GM12878 (cell line): ENCODE measurements around the gene FBXL2. TPM values are rescaled to one million over a fixed set of nuclear protein-coding genes. Genes with fewer than 3 reads are reported as not detected.

Experiments
- ATAC-seq: fragments of 200-7000 bp; cut with Tn5 transposase; 3 replicates; pipeline ENCODE4 v1.9.1; 2020; ENCODE audit warnings: mild to moderate bottlenecking, moderate library complexity
- BruUV-seq: library from RNA; stranded (reverse); fragments of 400-500 nt; replicated peaks from 2 replicates; lab custom pipeline; 2021; lab: Mats Ljungman, UMichigan
- CTCF ChIA-PET: fragments of 300-600 bp; sonication (Branson Sonifier 250); formaldehyde crosslinking; extraction: SDS; loops from one replicate; lab custom pipeline; 2021; ENCODE audit warnings: inconsistent platforms; lab: Yijun Ruan, JAX
- POLR2A ChIA-PET: fragments of 350-600 bp; formaldehyde crosslinking; extraction: SDS; loops from one replicate; lab custom pipeline; 2021; ENCODE audit warnings: inconsistent platforms; lab: Charles Lee
- RAD21 ChIA-PET: fragments of 300-600 bp; sonication (Branson Sonifier 250); formaldehyde crosslinking; loops from one replicate; lab custom pipeline; 2023; ENCODE audit warnings: antibody characterized with exemption; ENCODE audit not compliant: unreplicated experiment; lab: Charles Lee
- SMC1A ChIA-PET: fragments of 300-600 bp; sonication (Branson Sonifier 250); formaldehyde crosslinking; loops from one replicate; lab custom pipeline; 2023; ENCODE audit not compliant: unreplicated experiment, uncharacterized antibody; lab: Charles Lee
- DNase-seq: peaks from one replicate; pipeline ENCODE4 v3.0.0-alpha.2; 2011; ENCODE audit warnings: low read depth, low spot score
- FAIRE-seq: peaks from 3 replicates; lab custom pipeline; 2011; peaks lifted over from hg19 to GRCh38; lab: Jason Lieb, UNC
- H2AFZ ChIP-seq: 2 replicates; pipeline ENCODE4 v1.6.0; 2011; ENCODE audit warnings: low read depth, low read length, control low read depth; ENCODE audit not compliant: control insufficient read depth
- H3K27ac ChIP-seq: 2 replicates; pipeline ENCODE4 v1.5.1; 2011; ENCODE audit warnings: control low read depth; ENCODE audit not compliant: control insufficient read depth, insufficient read depth
- H3K27me3 ChIP-seq, 2 experiments: replicated peaks in 1 of 2; 2 replicates each; pipeline versions ENCODE4 v1.6.0 to v1.6.1; 2011; ENCODE audit warnings: low read length in 1 of 2; ENCODE audit not compliant: control insufficient read depth in 2 of 2, insufficient read depth in 2 of 2
- H3K36me3 ChIP-seq, 2 experiments: 2 replicates each; pipeline ENCODE4 v1.5.1; 2011; ENCODE audit warnings: low read length in 1 of 2; ENCODE audit not compliant: control insufficient read depth in 2 of 2, insufficient read depth in 2 of 2
- H3K4me1 ChIP-seq: 2 replicates; pipeline ENCODE4 v1.6.1; 2011; ENCODE audit warnings: mild to moderate bottlenecking, low read length, moderate library complexity, mixed read lengths; ENCODE audit not compliant: control insufficient read depth, insufficient read depth
- H3K4me2 ChIP-seq: 2 replicates; pipeline ENCODE4 v1.6.0; 2011; ENCODE audit warnings: control low read depth; ENCODE audit not compliant: control insufficient read depth, insufficient read depth
- H3K4me3 ChIP-seq: fragments of 200-600 bp; sonication (generic); 2 replicates; pipeline ENCODE4 v1.5.1; 2016
- H3K79me2 ChIP-seq: 2 replicates; pipeline ENCODE4 v1.6.0; 2011; ENCODE audit warnings: low read length; ENCODE audit not compliant: control insufficient read depth, insufficient read depth
- H3K9ac ChIP-seq: 2 replicates; pipeline ENCODE4 v1.8.0; 2011; ENCODE audit warnings: low read length, control low read depth, mixed read lengths; ENCODE audit not compliant: control insufficient read depth, insufficient read depth
- H3K9me3 ChIP-seq: replicated peaks from 3 replicates; pipeline ENCODE4 v1.5.1; 2011; ENCODE audit warnings: mild to moderate bottlenecking, low read length; ENCODE audit not compliant: control insufficient read depth, insufficient read depth
- H4K20me1 ChIP-seq: 2 replicates; pipeline ENCODE4 v1.6.0; 2011; ENCODE audit not compliant: control insufficient read depth, insufficient read depth
- RAD21 ChIP-seq: IDR thresholded peaks from 2 replicates; pipeline ENCODE4 v1.6.1; 2011; ENCODE audit warnings: mild to moderate bottlenecking, low read depth, low read length, moderate library complexity; ENCODE audit not compliant: insufficient read depth
- RELA ChIP-seq: fragments of 450-650 bp; IDR thresholded peaks from 2 replicates; pipeline ENCODE4 v1.8.0; 2014; ENCODE audit warnings: borderline replicate concordance; ENCODE audit not compliant: partially characterized antibody
- RELB ChIP-seq: fragments of 450-650 bp; IDR thresholded peaks from 2 replicates; pipeline ENCODE4 v1.6.1; 2017; ENCODE audit warnings: low read depth, mild to moderate bottlenecking, moderate library complexity
- SP1 ChIP-seq: IDR thresholded peaks from one replicate; pipeline ENCODE4 v1.6.1; 2011; ENCODE audit warnings: low read depth, low read length
- TAF1 ChIP-seq: IDR thresholded peaks from 2 replicates; pipeline ENCODE4 v1.6.1; 2011; ENCODE audit warnings: mild to moderate bottlenecking, low read depth, low read length, borderline replicate concordance
- ZNF274 ChIP-seq: IDR thresholded peaks from one replicate; pipeline ENCODE4 v1.8.0; 2011; ENCODE audit not compliant: insufficient read length, insufficient read depth
- WGBS: methylation state at CpG from one replicate; pipeline ENCODE4 v1.1.6; 2016; ENCODE audit warnings: low lambda C conversion rate; ENCODE audit not compliant: insufficient replicate concordance, insufficient coverage; ENCODE audit errors: missing lambda C conversion rate; 5-methylcytosine and 5-hydroxymethylcytosine counted together
- in situ Hi-C: fragments of 300-500 bp; cut with MboI; formaldehyde crosslinking; loops from 9 replicates; pipeline ENCODE4 v1.14.3; 2018; ENCODE audit warnings: mixed read lengths
- intact Hi-C: fragments of 100-400 bp; cut with micrococcal nuclease; formaldehyde crosslinking; loops from one replicate; pipeline ENCODE4 v1.14.2; 2022; ENCODE audit not compliant: unreplicated experiment
- polyA plus RNA-seq, 11 experiments: library from polyadenylated mRNA; depleted of rRNA in 4 of 11; unstranded in 6 of 11; stranded (reverse) in 5 of 11; fragments of >200 nt; fragmentation: Nextera tagmentation in 4 of 11; fragmentation: Illumina TruSeq in 1 of 11; extraction: Ambion mirVana in 4 of 11; extraction: Trizol in 1 of 11; gene quantifications; 1 replicate in 1 of 11; 2 replicates in 10 of 11; pipeline versions ENCODE4 v1.2.1 to v1.2.3, GENCODE V29; 2011 to 2016; ENCODE audit warnings: inconsistent platforms in 2 of 11, missing spikeins in 2 of 11, low read depth in 1 of 11
- total RNA-seq, 4 experiments: library from RNA; depleted of rRNA in 3 of 4; stranded (reverse); fragments of >200 nt in 3 of 4; fragmentation: Illumina TruSeq in 1 of 4; extraction: Trizol in 1 of 4; gene quantifications; 2 replicates each; pipeline versions ENCODE4 v1.2.1 to v1.2.3, GENCODE V29; 2013 to 2021
- TF ChIP-seq, protein P1 (sequence below): fragments of 450-650 bp; formaldehyde crosslinking; IDR thresholded peaks from 2 replicates; pipeline ENCODE4 v1.4.0; 2022; ENCODE audit warnings: mild to moderate bottlenecking, moderate library complexity
- TF ChIP-seq, protein P2 (sequence below): fragments of 150-350 bp; IDR thresholded peaks from 2 replicates; pipeline ENCODE4 v1.6.1; 2016; ENCODE audit warnings: low read depth, low read length
- TF ChIP-seq, protein P3 (sequence below): IDR thresholded peaks from 2 replicates; pipeline ENCODE4 v1.6.1; 2012; ENCODE audit warnings: low read depth, low read length, improper control_type of control experiment
- TF ChIP-seq, protein P4 (sequence below): fragments of 450-650 bp; formaldehyde crosslinking; IDR thresholded peaks from 2 replicates; pipeline ENCODE4 v1.5.0; 2022; ENCODE audit warnings: mild to moderate bottlenecking, missing genetic modification characterization

Gene FBXL2
- total and polyA plus RNA-seq, 10 of the 15 experiments (the other 5 are each of a cell fraction or from before 2014, with no cell fraction given): 0.04 to 0.72 (median 0.15) TPM; not detected in 1

DNA sequence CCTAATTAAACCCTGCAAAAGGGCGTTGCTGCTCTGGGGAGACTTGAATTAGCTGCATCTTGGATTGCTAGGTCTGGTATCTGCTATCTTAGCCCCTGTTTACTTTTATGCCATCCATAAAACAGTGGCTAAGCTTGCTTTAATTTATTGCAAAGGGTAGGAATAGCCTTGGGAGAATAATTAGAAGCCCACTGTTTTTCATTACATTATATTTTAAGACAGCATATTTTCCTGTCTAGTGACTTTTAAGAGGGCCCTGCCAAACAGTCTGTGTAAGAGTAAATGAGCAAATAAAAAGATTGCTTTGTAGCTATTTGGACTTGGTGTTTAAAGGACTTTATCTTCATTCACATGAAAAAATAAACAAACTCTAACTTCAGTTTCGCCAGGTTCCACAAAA is 41.2 kb upstream of the FBXL2 start:
- CTCF ChIA-PET: interaction anchor here (0.5 to 1.1 kb wide), 3 partner anchors 28 to 453 kb away, joined by 3 to 5 read pairs (median 4); no protein-coding TSS in a partner anchor
- BruUV-seq: no TSS peak
- WGBS: 55% methylated on average over 2 of the region's 2 CpGs
- TF ChIP-seq, protein P1, sequence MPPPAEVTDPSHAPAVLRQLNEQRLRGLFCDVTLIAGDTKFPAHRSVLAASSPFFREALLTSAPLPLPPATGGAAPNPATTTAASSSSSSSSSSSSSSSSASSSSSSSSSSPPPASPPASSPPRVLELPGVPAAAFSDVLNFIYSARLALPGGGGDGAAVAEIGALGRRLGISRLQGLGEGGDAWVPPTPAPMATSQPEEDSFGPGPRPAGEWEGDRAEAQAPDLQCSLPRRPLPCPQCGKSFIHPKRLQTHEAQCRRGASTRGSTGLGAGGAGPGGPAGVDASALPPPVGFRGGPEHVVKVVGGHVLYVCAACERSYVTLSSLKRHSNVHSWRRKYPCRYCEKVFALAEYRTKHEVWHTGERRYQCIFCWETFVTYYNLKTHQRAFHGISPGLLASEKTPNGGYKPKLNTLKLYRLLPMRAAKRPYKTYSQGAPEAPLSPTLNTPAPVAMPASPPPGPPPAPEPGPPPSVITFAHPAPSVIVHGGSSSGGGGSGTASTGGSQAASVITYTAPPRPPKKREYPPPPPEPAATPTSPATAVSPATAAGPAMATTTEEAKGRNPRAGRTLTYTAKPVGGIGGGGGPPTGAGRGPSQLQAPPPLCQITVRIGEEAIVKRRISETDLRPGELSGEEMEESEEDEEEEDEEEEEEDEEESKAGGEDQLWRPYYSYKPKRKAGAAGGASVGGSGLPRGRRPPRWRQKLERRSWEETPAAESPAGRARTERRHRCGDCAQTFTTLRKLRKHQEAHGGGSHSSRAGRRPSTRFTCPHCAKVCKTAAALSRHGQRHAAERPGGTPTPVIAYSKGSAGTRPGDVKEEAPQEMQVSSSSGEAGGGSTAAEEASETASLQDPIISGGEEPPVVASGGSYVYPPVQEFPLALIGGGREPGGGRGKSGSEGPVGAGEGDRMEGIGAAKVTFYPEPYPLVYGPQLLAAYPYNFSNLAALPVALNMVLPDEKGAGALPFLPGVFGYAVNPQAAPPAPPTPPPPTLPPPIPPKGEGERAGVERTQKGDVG (CRISPR knock-in tag): no peak
- TF ChIP-seq RELB (no peak), TAF1 (no peak), SP1 (no peak), RAD21 (no peak), RELA (no peak), ZNF274 (no peak)
- TF ChIP-seq, protein P2, sequence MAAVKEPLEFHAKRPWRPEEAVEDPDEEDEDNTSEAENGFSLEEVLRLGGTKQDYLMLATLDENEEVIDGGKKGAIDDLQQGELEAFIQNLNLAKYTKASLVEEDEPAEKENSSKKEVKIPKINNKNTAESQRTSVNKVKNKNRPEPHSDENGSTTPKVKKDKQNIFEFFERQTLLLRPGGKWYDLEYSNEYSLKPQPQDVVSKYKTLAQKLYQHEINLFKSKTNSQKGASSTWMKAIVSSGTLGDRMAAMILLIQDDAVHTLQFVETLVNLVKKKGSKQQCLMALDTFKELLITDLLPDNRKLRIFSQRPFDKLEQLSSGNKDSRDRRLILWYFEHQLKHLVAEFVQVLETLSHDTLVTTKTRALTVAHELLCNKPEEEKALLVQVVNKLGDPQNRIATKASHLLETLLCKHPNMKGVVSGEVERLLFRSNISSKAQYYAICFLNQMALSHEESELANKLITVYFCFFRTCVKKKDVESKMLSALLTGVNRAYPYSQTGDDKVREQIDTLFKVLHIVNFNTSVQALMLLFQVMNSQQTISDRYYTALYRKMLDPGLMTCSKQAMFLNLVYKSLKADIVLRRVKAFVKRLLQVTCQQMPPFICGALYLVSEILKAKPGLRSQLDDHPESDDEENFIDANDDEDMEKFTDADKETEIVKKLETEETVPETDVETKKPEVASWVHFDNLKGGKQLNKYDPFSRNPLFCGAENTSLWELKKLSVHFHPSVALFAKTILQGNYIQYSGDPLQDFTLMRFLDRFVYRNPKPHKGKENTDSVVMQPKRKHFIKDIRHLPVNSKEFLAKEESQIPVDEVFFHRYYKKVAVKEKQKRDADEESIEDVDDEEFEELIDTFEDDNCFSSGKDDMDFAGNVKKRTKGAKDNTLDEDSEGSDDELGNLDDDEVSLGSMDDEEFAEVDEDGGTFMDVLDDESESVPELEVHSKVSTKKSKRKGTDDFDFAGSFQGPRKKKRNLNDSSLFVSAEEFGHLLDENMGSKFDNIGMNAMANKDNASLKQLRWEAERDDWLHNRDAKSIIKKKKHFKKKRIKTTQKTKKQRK: no peak
- TF ChIP-seq, protein P3, sequence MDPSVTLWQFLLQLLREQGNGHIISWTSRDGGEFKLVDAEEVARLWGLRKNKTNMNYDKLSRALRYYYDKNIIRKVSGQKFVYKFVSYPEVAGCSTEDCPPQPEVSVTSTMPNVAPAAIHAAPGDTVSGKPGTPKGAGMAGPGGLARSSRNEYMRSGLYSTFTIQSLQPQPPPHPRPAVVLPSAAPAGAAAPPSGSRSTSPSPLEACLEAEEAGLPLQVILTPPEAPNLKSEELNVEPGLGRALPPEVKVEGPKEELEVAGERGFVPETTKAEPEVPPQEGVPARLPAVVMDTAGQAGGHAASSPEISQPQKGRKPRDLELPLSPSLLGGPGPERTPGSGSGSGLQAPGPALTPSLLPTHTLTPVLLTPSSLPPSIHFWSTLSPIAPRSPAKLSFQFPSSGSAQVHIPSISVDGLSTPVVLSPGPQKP: no peak
- TF ChIP-seq, protein P4, sequence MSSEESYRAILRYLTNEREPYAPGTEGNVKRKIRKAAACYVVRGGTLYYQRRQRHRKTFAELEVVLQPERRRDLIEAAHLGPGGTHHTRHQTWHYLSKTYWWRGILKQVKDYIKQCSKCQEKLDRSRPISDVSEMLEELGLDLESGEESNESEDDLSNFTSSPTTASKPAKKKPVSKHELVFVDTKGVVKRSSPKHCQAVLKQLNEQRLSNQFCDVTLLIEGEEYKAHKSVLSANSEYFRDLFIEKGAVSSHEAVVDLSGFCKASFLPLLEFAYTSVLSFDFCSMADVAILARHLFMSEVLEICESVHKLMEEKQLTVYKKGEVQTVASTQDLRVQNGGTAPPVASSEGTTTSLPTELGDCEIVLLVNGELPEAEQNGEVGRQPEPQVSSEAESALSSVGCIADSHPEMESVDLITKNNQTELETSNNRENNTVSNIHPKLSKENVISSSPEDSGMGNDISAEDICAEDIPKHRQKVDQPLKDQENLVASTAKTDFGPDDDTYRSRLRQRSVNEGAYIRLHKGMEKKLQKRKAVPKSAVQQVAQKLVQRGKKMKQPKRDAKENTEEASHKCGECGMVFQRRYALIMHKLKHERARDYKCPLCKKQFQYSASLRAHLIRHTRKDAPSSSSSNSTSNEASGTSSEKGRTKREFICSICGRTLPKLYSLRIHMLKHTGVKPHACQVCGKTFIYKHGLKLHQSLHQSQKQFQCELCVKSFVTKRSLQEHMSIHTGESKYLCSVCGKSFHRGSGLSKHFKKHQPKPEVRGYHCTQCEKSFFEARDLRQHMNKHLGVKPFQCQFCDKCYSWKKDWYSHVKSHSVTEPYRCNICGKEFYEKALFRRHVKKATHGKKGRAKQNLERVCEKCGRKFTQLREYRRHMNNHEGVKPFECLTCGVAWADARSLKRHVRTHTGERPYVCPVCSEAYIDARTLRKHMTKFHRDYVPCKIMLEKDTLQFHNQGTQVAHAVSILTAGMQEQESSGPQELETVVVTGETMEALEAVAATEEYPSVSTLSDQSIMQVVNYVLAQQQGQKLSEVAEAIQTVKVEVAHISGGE: no peak

More for the DNA sequence above, 41.2 kb upstream of the FBXL2 start:
- RAD21 ChIA-PET: no interaction called here
- POLR2A ChIA-PET: no interaction called here
- H2AFZ ChIP-seq: no peak overlapping the region
- H3K4me2 ChIP-seq: no peak overlapping the region
- no peak overlapping the region for H3K9ac ChIP-seq
- intact Hi-C loops (no loop called here), in situ Hi-C loops (no loop called here)
- FAIRE-seq: no peak
- ATAC-seq: no peak
- no peak for DNase-seq
- H4K20me1 ChIP-seq: no peaks in the 10 kb centered on the region
- H3K27me3 ChIP-seq: no peaks in the 10 kb centered on the region; a peak in 1 of 4 replicates
- no peak overlapping the region for H3K4me3 ChIP-seq
- no peaks in the 10 kb centered on the region for H3K36me3 ChIP-seq
- no peak overlapping the region for H3K27ac ChIP-seq
- peaks cover 2% of the 10 kb centered on the region; the same call in 1 of the 3 replicates for H3K9me3 ChIP-seq
- SMC1A ChIA-PET: interaction anchor here (0.6 to 1.4 kb wide), 2 partner anchors 62 to 299 kb away, joined by 3 read pairs; no protein-coding TSS in a partner anchor
- H3K4me1 ChIP-seq: no peaks in the 10 kb centered on the region
- H3K79me2 ChIP-seq: no peaks in the 10 kb centered on the region
